Body of pancreas (tissue), 4 donors: ENCODE results near the gene CALHM5. TPM values are rescaled to one million over a fixed set of nuclear protein-coding genes. Genes with fewer than 3 reads are reported as not detected.

Source experiments
- ATAC-seq: fragments of 150-250 bp; one replicate; pipeline ENCODE4 v1.9.1; 2016
- DNase-seq, 4 donors: peaks; one replicate each; pipeline ENCODE4 v3.0.0-alpha.2; 2019
- H3K27ac ChIP-seq, 4 donors: fragments of 200-600 bp; sonication (generic); 1 replicate in 3 of 4; 2 replicates in 1 of 4; pipeline versions ENCODE4 v1.5.1 to v1.6.1; 2016 to 2019; ENCODE audit warnings: mild to moderate bottlenecking in 1 of 4, mixed read lengths in 1 of 4, moderate library complexity in 1 of 4
- H3K27me3 ChIP-seq, 2 donors: fragments of 200-600 bp; sonication (generic); one replicate each; pipeline ENCODE4 v1.6.0; 2016; ENCODE audit warnings: mild to moderate bottlenecking in 1 of 2
- H3K36me3 ChIP-seq, 2 donors: fragments of 200-600 bp; sonication (generic); replicated peaks in 1 of 2; 2 replicates each; pipeline ENCODE4 v1.5.1; 2016; ENCODE audit warnings: low read depth in 2 of 2; ENCODE audit not compliant: insufficient read depth in 1 of 2
- H3K4me1 ChIP-seq: fragments of 200-600 bp; sonication (generic); one replicate; pipeline ENCODE4 v1.6.0; 2016
- H3K4me3 ChIP-seq, 2 donors: fragments of 200-600 bp; sonication (generic); 1 replicate in 1 of 2; 2 replicates in 1 of 2; pipeline ENCODE4 v1.5.1; 2016 to 2019
- H3K9me3 ChIP-seq, 3 donors: fragments of 200-600 bp; sonication (generic); 1 replicate in 2 of 3; 2 replicates in 1 of 3; pipeline ENCODE4 v1.5.1; 2016
- POLR2A ChIP-seq, 3 donors: fragments of 450-650 bp; IDR thresholded peaks; one replicate each; pipeline ENCODE4 v1.6.1; 2016; ENCODE audit warnings: antibody characterized with exemption in 3 of 3, mild to moderate bottlenecking in 2 of 3
- WGBS, 2 donors: methylation state at CpG; one replicate each; pipeline ENCODE4 v1.1.5; 2017; 5-methylcytosine and 5-hydroxymethylcytosine counted together
- intact Hi-C: fragments of 100-400 bp; cut with DNase I; formaldehyde crosslinking; loops from one replicate; pipeline ENCODE4 v1.15.1; 2023
- total RNA-seq, 2 donors: library from RNA; depleted of rRNA; stranded (reverse); fragments of >200 nt; gene quantifications; one replicate each; pipeline ENCODE4 v1.1.0, GENCODE V29; 2016
- TF ChIP-seq, protein P1 (sequence below), 7 experiments: fragments of 450-650 bp in 4 of 7; fragments of 200-600 bp in 3 of 7; sonication (generic) in 3 of 7; IDR thresholded peaks; one replicate each; pipeline ENCODE4 v1.5.1; 2016 to 2019; ENCODE audit warnings: antibody characterized with exemption in 7 of 7

CALHM5 gene
- total RNA-seq, 2 donors from 2014 or later: 0.33 to 0.52 TPM

DNA sequence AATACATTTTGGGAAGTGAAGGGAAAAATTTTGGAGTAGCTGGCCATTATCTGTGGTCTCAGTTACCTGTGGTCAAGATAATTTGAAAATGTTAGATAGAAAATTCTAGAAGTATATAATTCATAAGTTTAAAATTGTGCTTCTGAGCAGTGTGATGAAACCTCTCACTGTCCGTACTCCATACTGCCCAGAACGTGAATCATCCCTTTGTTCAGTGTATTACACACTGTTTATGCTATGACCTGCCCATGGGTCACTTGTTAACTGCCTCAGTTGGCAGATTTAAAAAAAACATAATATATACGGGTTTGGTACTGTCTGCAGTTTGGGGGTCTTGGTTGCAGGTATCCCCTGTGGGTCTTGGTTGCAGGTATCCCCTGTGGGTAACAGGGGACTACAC lies 4.1 kb upstream of the CALHM5 start:
- 71 to 75% methylated on average over 3 of the region's 3 CpGs for WGBS, 2 donors
- Histone ChIP-seq H3K4me1 (no peaks in the 10 kb centered on the region), H3K4me3 (no peak overlapping the region), H3K36me3 (no peaks in the 10 kb centered on the region), H3K27ac (no peak overlapping the region), H3K27me3 (no peaks in the 10 kb centered on the region), H3K9me3 (no peaks in the 10 kb centered on the region)
- intact Hi-C loops: no loop called here
- DNase-seq (no peak), ATAC-seq (no peak)
- TF ChIP-seq, protein P1, sequence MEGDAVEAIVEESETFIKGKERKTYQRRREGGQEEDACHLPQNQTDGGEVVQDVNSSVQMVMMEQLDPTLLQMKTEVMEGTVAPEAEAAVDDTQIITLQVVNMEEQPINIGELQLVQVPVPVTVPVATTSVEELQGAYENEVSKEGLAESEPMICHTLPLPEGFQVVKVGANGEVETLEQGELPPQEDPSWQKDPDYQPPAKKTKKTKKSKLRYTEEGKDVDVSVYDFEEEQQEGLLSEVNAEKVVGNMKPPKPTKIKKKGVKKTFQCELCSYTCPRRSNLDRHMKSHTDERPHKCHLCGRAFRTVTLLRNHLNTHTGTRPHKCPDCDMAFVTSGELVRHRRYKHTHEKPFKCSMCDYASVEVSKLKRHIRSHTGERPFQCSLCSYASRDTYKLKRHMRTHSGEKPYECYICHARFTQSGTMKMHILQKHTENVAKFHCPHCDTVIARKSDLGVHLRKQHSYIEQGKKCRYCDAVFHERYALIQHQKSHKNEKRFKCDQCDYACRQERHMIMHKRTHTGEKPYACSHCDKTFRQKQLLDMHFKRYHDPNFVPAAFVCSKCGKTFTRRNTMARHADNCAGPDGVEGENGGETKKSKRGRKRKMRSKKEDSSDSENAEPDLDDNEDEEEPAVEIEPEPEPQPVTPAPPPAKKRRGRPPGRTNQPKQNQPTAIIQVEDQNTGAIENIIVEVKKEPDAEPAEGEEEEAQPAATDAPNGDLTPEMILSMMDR (IDR thresholded peaks at IDR 0.05): no peak
- TF ChIP-seq POLR2A (IDR thresholded peaks at IDR 0.05): no peak

DNA sequence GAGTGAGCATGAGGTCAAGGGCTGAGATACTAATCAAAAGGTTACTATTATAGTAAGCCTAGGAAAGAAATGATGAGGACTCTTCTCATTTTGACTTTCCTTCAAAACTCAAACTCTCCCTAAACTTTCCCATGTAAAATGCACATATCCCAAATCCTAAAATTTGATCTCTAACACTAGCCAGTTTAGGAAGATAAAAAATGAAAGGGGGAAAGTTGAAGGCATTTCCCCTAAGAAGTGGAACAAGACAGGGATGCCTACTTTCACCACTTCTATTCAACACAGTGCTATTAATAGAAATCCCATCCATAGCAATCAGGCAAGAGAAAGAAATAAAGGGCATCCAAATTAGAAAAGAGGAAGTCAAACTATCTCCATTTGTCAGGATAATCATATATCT lies 2.9 kb upstream of the CALHM5 start:
- no peak for ATAC-seq
- no peaks in the 10 kb centered on the region for H3K9me3 ChIP-seq
- no peak overlapping the region for H3K4me3 ChIP-seq
- no peaks in the 10 kb centered on the region for H3K4me1 ChIP-seq
- no peak for DNase-seq
- H3K36me3 ChIP-seq: no peaks in the 10 kb centered on the region
- TF ChIP-seq POLR2A (IDR thresholded peaks at IDR 0.05): no peak
- TF ChIP-seq, protein P1 (IDR thresholded peaks at IDR 0.05): no peak
- H3K27ac ChIP-seq: no peak overlapping the region
- intact Hi-C loops: no loop called here
- no peaks in the 10 kb centered on the region for H3K27me3 ChIP-seq

DNA sequence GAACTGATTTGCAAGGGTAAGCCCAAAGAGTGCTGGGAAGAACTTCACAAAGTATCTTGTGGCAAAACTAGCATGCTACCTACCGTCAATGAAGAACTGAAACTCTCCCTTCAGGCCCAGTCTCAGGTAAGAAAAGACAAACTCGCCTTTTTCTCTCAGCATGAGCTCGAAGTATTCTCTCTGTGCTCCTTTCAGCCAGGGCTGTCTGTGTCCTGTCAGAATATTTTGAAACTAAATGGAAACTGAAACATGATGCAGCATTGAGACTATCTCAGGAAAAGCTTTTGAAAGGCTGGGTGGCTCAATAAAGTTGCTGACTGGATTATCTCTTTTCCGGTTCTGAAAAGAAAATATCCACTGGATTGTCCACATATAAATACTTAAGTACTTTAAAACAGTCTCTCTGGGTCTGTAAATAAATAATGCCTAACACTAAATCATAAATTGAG lies 696 bp downstream of the CALHM5 start:
- intact Hi-C loops: no loop called here
- H3K9me3 ChIP-seq: no peaks in the 10 kb centered on the region
- WGBS, 2 donors: 60 to 67% methylated on average over 4 of the region's 4 CpGs

DNA sequence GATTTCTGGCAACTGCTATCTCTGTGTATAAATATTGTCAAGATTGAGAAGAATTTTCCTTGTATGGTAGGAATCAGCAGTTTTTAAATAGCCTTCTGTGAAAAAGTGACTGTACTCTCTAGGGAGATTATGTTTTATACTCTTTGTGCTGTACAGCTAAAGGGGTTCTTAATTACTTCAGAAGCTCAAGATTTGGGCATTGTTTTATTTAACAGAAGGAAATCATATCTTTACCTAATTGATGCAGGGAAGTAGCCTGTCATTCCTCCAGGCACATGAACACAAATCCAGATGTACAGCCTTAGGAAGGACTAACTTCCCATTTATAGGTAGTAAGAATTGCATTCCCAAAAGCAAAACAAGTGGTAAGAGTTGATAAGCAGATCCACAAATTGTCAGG lies 1.3 kb downstream of the CALHM5 start:
- ATAC-seq (no peak), DNase-seq (no peak)
- H3K4me3 ChIP-seq: no peak overlapping the region
- TF ChIP-seq, protein P1 (IDR thresholded peaks at IDR 0.05): no peak
- TF ChIP-seq POLR2A (IDR thresholded peaks at IDR 0.05): no peak
- intact Hi-C loops: no loop called here
- H3K27ac ChIP-seq: no peak overlapping the region
- H3K4me1 ChIP-seq: no peaks in the 10 kb centered on the region
- H3K36me3 ChIP-seq: no peaks in the 10 kb centered on the region
- no peaks in the 10 kb centered on the region for H3K27me3 ChIP-seq
- no peaks in the 10 kb centered on the region for H3K9me3 ChIP-seq

More for the DNA sequence above, 696 bp downstream of the CALHM5 start:
- Histone ChIP-seq H3K4me3 (no peak overlapping the region), H3K36me3 (no peaks in the 10 kb centered on the region), H3K4me1 (no peaks in the 10 kb centered on the region), H3K27me3 (no peaks in the 10 kb centered on the region), H3K27ac (peak overlapping the region in 3 of 4 donors; percentile 34 to 47 (median 42))
- ATAC-seq: no peak
- TF ChIP-seq POLR2A (IDR thresholded peaks at IDR 0.05): no peak
- TF ChIP-seq, protein P1 (IDR thresholded peaks at IDR 0.05): no peak
- DNase-seq: no peak

DNA sequence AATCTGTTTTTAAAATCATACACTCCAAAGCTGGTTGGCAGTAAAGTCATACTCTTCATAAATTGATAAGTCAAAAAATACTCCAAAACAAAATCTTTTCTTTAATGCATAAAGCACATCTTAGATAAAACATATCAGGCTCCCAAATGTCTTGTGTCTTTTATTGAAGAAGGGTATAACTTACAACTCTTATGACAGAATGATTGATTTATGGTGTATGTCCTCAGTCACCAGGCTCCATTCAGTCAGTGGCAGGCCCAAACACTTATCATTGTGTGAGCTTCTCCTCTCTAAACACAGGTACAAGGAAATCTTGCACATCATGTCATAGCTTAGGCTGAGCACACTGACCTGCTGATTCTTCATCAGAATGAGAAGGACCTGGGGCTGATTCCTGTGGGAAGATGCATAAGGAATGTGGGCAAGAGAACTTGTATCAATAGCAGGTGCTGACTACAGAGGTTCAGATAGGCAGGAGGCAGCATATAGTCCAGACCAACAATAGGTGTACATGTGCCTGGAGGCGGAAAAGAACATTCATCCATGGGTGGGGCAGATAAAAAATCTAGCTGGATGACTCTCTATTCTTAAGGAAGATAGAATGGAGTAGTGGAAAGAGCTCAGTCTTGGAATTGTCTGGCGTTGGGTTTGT lies 1.9 kb downstream of the CALHM5 start:
- intact Hi-C loops: no loop called here
- no peak for DNase-seq
- Histone ChIP-seq H3K4me3 (no peak overlapping the region), H3K36me3 (no peaks in the 10 kb centered on the region), H3K27me3 (no peaks in the 10 kb centered on the region), H3K9me3 (no peaks in the 10 kb centered on the region), H3K27ac (no peak overlapping the region), H3K4me1 (no peaks in the 10 kb centered on the region)
- 77 to 85% methylated on average over 2 of the region's 2 CpGs for WGBS, 2 donors
- TF ChIP-seq POLR2A (IDR thresholded peaks at IDR 0.05): no peak
- TF ChIP-seq, protein P1 (IDR thresholded peaks at IDR 0.05): no peak
- no peak for ATAC-seq
